ENCODE measurements around the gene SEM1. TPM values are rescaled to one million over a fixed set of nuclear protein-coding genes. Genes with fewer than 3 reads are reported as not detected.

Gene SEM1
- total and polyA plus RNA-seq, 2 donors (not counting 3 experiments of a cell fraction or from before 2014, with no cell fraction given) = 16.7 to 81.6 TPM

GRCh38 chr7:96655956-96656355, 53.7 kb downstream of the SEM1 start:
- no peak for FAIRE-seq
- no peak overlapping the region for H3K4me2 ChIP-seq (ENCODE audit: insufficient read depth, low read length)
- H3K27me3 ChIP-seq (ENCODE audit: control insufficient read depth in 2 of 2, insufficient read depth in 2 of 2, low read length in 2 of 2) = no peaks in the 10 kb centered on the region
- no peak overlapping the region for H3K27ac ChIP-seq (ENCODE audit: insufficient read depth, low read depth, low read length)
- CTCF ChIA-PET = no interaction called here
- no peak for DNase-seq (ENCODE audit: low read depth, low spot score)
- H3K79me2 ChIP-seq (ENCODE audit: control insufficient read depth, insufficient read depth, low read length) = no peaks in the 10 kb centered on the region
- intact Hi-C loops (cut with micrococcal nuclease) (no loop called here), dilution Hi-C loops (cut with MboI; ENCODE audit: extremely low pct_ligation_motif_present, low sequenced_read_pairs) (no loop called here)
- H3K9me3 ChIP-seq (replicated peaks; ENCODE audit: control insufficient read depth, insufficient read depth, low read length) = no peaks in the 10 kb centered on the region
- TF ChIP-seq, protein P1, sequence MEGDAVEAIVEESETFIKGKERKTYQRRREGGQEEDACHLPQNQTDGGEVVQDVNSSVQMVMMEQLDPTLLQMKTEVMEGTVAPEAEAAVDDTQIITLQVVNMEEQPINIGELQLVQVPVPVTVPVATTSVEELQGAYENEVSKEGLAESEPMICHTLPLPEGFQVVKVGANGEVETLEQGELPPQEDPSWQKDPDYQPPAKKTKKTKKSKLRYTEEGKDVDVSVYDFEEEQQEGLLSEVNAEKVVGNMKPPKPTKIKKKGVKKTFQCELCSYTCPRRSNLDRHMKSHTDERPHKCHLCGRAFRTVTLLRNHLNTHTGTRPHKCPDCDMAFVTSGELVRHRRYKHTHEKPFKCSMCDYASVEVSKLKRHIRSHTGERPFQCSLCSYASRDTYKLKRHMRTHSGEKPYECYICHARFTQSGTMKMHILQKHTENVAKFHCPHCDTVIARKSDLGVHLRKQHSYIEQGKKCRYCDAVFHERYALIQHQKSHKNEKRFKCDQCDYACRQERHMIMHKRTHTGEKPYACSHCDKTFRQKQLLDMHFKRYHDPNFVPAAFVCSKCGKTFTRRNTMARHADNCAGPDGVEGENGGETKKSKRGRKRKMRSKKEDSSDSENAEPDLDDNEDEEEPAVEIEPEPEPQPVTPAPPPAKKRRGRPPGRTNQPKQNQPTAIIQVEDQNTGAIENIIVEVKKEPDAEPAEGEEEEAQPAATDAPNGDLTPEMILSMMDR (IDR thresholded peaks at IDR 0.05; ENCODE audit: extremely low read depth in 1 of 2, insufficient read depth in 1 of 2, low read depth in 1 of 2, low read length in 2 of 2) = no peak
- TF ChIP-seq MYC (IDR thresholded peaks at IDR 0.05; ENCODE audit: low read depth, low read length) = no peak
- TF ChIP-seq JUN (IDR thresholded peaks at IDR 0.05; ENCODE audit: borderline replicate concordance, insufficient read depth, insufficient read length, low read depth) = no peak
- TF ChIP-seq MAX (IDR thresholded peaks at IDR 0.05; ENCODE audit: insufficient read depth, insufficient read length) = no peak
- no peak for TF ChIP-seq POLR2A (IDR thresholded peaks at IDR 0.05; ENCODE audit: low read depth, low read length)
- TF ChIP-seq POLR2AphosphoS5 (IDR thresholded peaks at IDR 0.05; ENCODE audit: insufficient read depth, low read depth, low read length) = no peak
- no peak for TF ChIP-seq EZH2 (IDR thresholded peaks at IDR 0.05; ENCODE audit: borderline replicate concordance, low read depth, low read length, severe bottlenecking)
- no peak for TF ChIP-seq GATA2 (IDR thresholded peaks at IDR 0.05; ENCODE audit: insufficient read depth, insufficient read length, low read depth, low read length)
- no peak for TF ChIP-seq FOS (IDR thresholded peaks at IDR 0.05; ENCODE audit: borderline replicate concordance, insufficient read depth, low read length)
- no peak overlapping the region for H3K4me3 ChIP-seq (replicated peaks in 1 of 3; ENCODE audit: insufficient read depth in 1 of 3, low read depth in 1 of 3, low read length in 3 of 3)
- H3K9me1 ChIP-seq (replicated peaks; ENCODE audit: control insufficient read depth, extremely low read depth, insufficient read depth, low read length) = no peaks in the 10 kb centered on the region
- no peak overlapping the region for H3K9ac ChIP-seq (replicated peaks; ENCODE audit: extremely low read depth, insufficient read depth, low read length)
- no TSS peak for BruUV-seq (replicated peaks)
- POLR2A ChIA-PET = no interaction called here
- H3K36me3 ChIP-seq (ENCODE audit: control insufficient read depth in 2 of 2, extremely low read depth in 1 of 2, insufficient read depth in 2 of 2, low read length in 2 of 2) = no peaks in the 10 kb centered on the region
- no peaks in the 10 kb centered on the region for H4K20me1 ChIP-seq (replicated peaks; ENCODE audit: control insufficient read depth, extremely low read depth, insufficient read depth, low read length)
- no peak overlapping the region for H2AFZ ChIP-seq (ENCODE audit: low read depth, low read length)
- peaks cover 21% of the 10 kb centered on the region for H3K4me1 ChIP-seq (ENCODE audit: control insufficient read depth, extremely low read depth, insufficient read depth, low read length)
